Measurements from ENCODE around the gene F2RL3. TPM values are rescaled to one million over a fixed set of nuclear protein-coding genes. Genes with fewer than 3 reads are reported as not detected.
"Not testable (repeated sequence)": the region's sequence is repeated elsewhere in the genome, so short reads cannot be mapped to it uniquely, and the experiment has no call there.

Gene F2RL3
- polyA plus RNA-seq, 1 donor = 0.18 TPM

- no peak for DNase-seq
Observed at GRCh38 chr19:16922949-16923348, 34.1 kb downstream of the F2RL3 start.

DNA sequence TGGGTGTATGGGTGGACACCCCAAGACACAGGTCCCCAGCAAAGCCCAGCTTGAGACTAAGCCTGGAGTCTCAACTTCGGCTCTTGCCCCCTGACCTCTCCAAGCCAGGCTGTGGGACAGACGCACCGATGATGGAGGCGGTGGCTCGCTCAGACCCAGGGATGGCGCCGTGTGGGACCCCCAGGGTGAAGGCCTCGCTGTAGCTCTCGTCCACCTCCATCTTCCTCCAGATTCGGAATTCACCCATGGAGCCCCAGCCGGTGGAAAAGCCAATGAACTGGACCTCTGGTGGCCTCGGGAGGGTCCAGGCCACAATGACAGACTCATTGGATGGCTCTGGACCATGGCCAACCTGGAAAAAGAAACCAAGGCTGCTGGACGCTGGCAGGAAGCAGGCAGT is 39.1 kb downstream of the F2RL3 start:
- DNase-seq = no peak

- no peak for DNase-seq
Observed at GRCh38 chr19:16928351-16928750, 39.6 kb downstream of the F2RL3 start.

- no peak for DNase-seq
Observed at GRCh38 chr19:16928916-16929315, 40.1 kb downstream of the F2RL3 start.

DNA sequence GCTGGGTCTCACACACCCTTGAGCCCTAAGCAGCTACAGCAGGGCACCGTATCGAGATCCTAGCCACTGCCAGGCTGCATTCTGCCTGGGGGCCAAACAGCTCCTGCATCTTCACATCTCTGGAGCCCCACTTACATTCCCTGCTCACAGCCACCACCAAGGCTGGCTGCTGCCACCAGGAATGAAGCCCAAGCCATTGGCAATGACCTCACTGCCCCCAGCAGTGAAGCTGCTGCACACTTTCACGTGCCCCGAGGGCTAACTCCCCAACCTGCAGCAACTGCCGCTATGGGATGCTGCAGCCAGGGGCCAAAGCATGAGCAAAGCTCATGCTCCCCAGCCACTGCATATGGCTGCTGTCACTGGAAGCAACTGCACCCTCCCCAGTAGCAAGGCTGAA is 42.0 kb downstream of the F2RL3 start:
- DNase-seq = no peak

DNA sequence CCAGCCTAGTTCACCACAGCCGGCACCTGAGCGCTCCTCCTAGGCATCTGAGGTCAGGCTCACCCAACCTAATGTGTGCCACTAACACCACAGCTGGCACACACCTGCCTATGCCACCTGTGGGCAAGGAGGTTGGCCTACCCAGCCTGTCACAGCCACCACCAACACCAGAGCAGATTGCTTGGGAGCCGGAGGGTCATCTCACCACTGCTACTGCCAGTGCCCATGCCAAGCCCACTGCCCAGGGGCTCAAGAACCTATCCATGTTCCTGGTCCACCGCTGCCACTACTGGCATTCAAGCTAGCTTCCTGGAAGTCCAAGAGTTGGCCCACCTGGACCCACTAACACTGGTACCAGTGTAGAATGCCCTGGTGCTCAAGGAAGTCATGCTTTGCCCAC is 42.5 kb downstream of the F2RL3 start:
- DNase-seq = no peak

- no peak for DNase-seq
Observed at GRCh38 chr19:16934489-16934888, 45.7 kb downstream of the F2RL3 start.

- no peak for DNase-seq
Observed at GRCh38 chr19:16936901-16937300, 48.1 kb downstream of the F2RL3 start.

- not testable (repeated sequence) for DNase-seq
Observed at GRCh38 chr19:16937796-16938195, 49.0 kb downstream of the F2RL3 start.

- no peak for DNase-seq
Observed at GRCh38 chr19:16938211-16938610, 49.4 kb downstream of the F2RL3 start.

GRCh38 chr19:16940063-16940462 is 51.3 kb downstream of the F2RL3 start:
- not testable (repeated sequence) for DNase-seq

GRCh38 chr19:16940626-16941025 is 51.8 kb downstream of the F2RL3 start:
- no peak for DNase-seq

Other genes starting within 250 kb of the F2RL3 start
- 52.2 TPM for gene SMIM7, start 228.9 kb upstream of the F2RL3 start, polyA plus RNA-seq (ENCODE audit: insufficient read length)
- gene TMEM38A, start 227.9 kb upstream of the F2RL3 start, polyA plus RNA-seq (ENCODE audit: insufficient read length) = 159 TPM
- 0.14 TPM for gene NWD1, start 169.2 kb upstream of the F2RL3 start, polyA plus RNA-seq (ENCODE audit: insufficient read length)
- gene SIN3B, start 59.6 kb upstream of the F2RL3 start, polyA plus RNA-seq (ENCODE audit: insufficient read length) = 43.5 TPM
- 4.2 TPM for gene CPAMD8, start 137.8 kb downstream of the F2RL3 start, polyA plus RNA-seq (ENCODE audit: insufficient read length)
- gene HAUS8, start 186.5 kb downstream of the F2RL3 start, polyA plus RNA-seq (ENCODE audit: insufficient read length) = 8.4 TPM
- gene MYO9B, start 186.8 kb downstream of the F2RL3 start, polyA plus RNA-seq (ENCODE audit: insufficient read length) = 40.1 TPM